Activated CD4-positive, alpha-beta T cell treated with anti-CD3 and anti-CD28 coated beads, Interleukin-2, amount 10 ng/mL, durations not matched to agents 24 days and 14 days (primary cell): ENCODE results near the gene GLS. TPM values are rescaled to one million over a fixed set of nuclear protein-coding genes. Genes with fewer than 3 reads are reported as not detected.

ENCODE experiments used
- DNase-seq: peaks from one replicate; pipeline ENCODE4 v3.0.0; 2022
- H3K27ac Mint-ChIP-seq: one replicate; pipeline ENCODE4 v1.8.0; 2022; ENCODE audit warnings: mild to moderate bottlenecking, mixed read lengths
- H3K27me3 Mint-ChIP-seq: one replicate; pipeline ENCODE4 v1.8.0; 2022; ENCODE audit warnings: mixed read lengths
- H3K36me3 Mint-ChIP-seq: one replicate; pipeline ENCODE4 v1.8.0; 2022; ENCODE audit warnings: low read depth, mild to moderate bottlenecking, mixed read lengths
- H3K4me1 Mint-ChIP-seq: one replicate; pipeline ENCODE4 v1.8.0; 2021; ENCODE audit warnings: mixed read lengths
- H3K4me3 Mint-ChIP-seq: one replicate; pipeline ENCODE4 v1.8.0; 2022; ENCODE audit warnings: mild to moderate bottlenecking, moderate library complexity, mixed read lengths
- H3K9me3 Mint-ChIP-seq: one replicate; pipeline ENCODE4 v1.8.0; 2021; ENCODE audit warnings: mixed read lengths
- intact Hi-C: fragments of 100-400 bp; cut with micrococcal nuclease; formaldehyde crosslinking; loops from one replicate; pipeline ENCODE4 v1.15.1; 2023
- total RNA-seq: library from RNA; stranded (reverse); gene quantifications from 2 replicates; pipeline ENCODE4 v1.2.3, GENCODE V29; 2022

GLS gene
- total RNA-seq, 1 donor from 2014 or later = 266 TPM

- no peak for DNase-seq
- Mint-ChIP-seq H3K4me3 (no peak overlapping the region), H3K27me3 (no peaks in the 10 kb centered on the region), H3K27ac (peak overlapping the region; percentile 18), H3K9me3 (no peaks in the 10 kb centered on the region), H3K4me1 (peaks cover 23% of the 10 kb centered on the region), H3K36me3 (peaks cover 69% of the 10 kb centered on the region)
- intact Hi-C loops = loop anchor here (5.0 kb wide), 1 partner anchor 56 kb away; no protein-coding TSS in a partner anchor
These were observed 82.5 kb downstream of the GLS start for GRCh38 chr2:190963088-190963487.

GRCh38 chr2:190964170-190964795, 83.7 kb downstream of the GLS start:
- peaks cover 27% of the 10 kb centered on the region for H3K4me1 Mint-ChIP-seq
- intact Hi-C loops = loop anchor here (2.0 to 5.0 kb wide), 2 partner anchors 15 to 57 kb away; no protein-coding TSS in a partner anchor
- DNase-seq = peak; percentile 78
- H3K36me3 Mint-ChIP-seq = peaks cover 68% of the 10 kb centered on the region
- H3K27me3 Mint-ChIP-seq = no peaks in the 10 kb centered on the region
- H3K9me3 Mint-ChIP-seq = no peaks in the 10 kb centered on the region
- peak overlapping the region; percentile 52 for H3K27ac Mint-ChIP-seq
- H3K4me3 Mint-ChIP-seq = peak overlapping the region; percentile 10

DNA sequence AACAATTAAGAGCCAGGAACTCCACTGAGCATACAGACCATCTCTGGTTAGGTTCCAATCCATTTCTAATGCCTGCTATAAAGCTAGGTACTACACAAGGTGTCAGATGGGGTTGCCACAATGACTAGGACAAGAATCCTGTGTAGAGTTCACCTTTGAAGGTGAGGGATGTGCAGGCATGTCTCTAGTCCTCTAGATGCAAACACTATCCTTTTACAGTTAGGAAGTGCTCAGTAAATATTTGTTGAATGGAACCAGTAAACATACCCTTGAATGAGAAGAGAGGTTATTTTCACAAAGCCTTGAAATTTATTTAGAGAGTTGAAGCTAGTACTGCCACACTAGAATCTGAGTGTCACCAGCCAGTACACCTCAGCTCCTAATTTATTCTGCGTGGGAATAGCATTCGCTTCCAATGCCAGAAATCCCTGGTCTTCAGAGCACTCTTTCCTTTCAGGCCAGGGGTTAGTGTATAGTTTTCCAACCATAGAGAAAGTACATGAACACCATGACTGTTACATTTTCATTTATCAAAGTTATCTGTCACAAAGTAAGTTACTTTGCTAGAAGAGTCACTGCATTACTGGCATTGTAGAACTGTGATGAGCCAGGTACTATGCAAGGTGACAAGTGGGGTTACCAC, 85.1 kb downstream of the GLS start:
- H3K9me3 Mint-ChIP-seq = no peaks in the 10 kb centered on the region
- no peak overlapping the region for H3K4me3 Mint-ChIP-seq
- DNase-seq = no peak
- intact Hi-C loops = loop anchor here (2.0 to 5.0 kb wide), 2 partner anchors 13 to 37 kb away; no protein-coding TSS in a partner anchor
- peaks cover 40% of the 10 kb centered on the region for H3K4me1 Mint-ChIP-seq
- H3K27me3 Mint-ChIP-seq = no peaks in the 10 kb centered on the region
- peaks cover 76% of the 10 kb centered on the region for H3K36me3 Mint-ChIP-seq
- peak overlapping the region; percentile 11 for H3K27ac Mint-ChIP-seq

GRCh38 chr2:190968522-190968921, 87.9 kb downstream of the GLS start:
- H3K27ac Mint-ChIP-seq = peak overlapping the region; percentile 12
- H3K4me3 Mint-ChIP-seq = no peak overlapping the region
- DNase-seq = no peak
- no peaks in the 10 kb centered on the region for H3K9me3 Mint-ChIP-seq
- H3K4me1 Mint-ChIP-seq = peaks cover 43% of the 10 kb centered on the region
- peaks cover 76% of the 10 kb centered on the region for H3K36me3 Mint-ChIP-seq
- H3K27me3 Mint-ChIP-seq = no peaks in the 10 kb centered on the region
- intact Hi-C loops = loop anchor here (5.0 kb wide), 1 partner anchor 34 kb away; no protein-coding TSS in a partner anchor

DNA sequence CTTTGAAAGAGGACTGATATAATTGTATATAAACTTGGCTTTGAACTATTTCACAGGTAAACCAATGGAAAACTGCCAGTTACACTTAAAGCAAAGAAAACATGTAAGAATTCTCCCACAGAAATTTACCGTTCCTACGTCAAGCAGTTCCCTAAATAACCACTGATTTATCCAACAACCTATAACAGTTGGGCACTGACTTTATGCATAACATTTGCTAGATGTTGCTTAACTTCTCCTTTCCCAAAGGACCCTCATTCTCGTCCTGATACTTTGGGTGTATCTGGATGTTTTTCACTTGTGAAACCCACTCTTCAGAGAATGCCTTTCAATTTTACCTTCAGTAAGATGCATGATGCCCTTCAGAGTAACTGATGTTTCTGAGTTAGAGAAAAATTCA, 89.5 kb downstream of the GLS start:
- Mint-ChIP-seq H3K4me3 (no peak overlapping the region), H3K36me3 (peaks cover 78% of the 10 kb centered on the region), H3K4me1 (peaks cover 40% of the 10 kb centered on the region), H3K9me3 (no peaks in the 10 kb centered on the region), H3K27ac (peak overlapping the region; percentile 83), H3K27me3 (no peaks in the 10 kb centered on the region)
- no peak for DNase-seq
- intact Hi-C loops = loop anchor here (5.0 kb wide), 1 partner anchor 38 kb away; no protein-coding TSS in a partner anchor

DNA sequence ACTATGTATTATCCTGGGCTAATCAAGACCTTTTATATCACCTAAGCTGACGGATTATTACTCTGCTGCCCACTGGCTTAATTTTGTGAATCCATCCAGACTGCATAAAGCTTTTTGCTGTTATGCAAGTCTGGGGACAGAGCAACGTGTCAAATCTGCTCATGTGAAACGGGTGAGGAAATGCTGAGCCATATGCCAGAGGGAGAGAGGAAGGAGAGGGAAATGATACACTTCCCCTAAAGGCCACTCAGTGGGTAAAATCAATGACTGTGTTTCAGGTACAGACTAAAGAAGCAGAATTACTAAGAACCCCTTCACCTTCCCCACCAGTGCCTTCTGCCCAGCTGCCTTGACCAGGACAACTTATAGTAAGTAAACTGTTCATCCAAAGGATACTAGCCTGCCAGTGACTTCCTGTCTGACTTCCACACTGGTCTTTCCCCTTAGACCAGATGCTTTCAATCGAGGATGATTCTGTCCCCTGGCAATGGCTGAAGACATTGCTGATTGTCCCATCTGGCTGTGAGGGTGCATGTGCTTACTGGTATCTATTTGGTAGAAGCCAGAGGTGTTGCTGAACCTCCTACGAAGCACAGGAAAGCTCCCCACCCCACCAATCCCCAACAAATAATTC, 90.4 kb downstream of the GLS start:
- Mint-ChIP-seq H3K36me3 (peaks cover 83% of the 10 kb centered on the region), H3K4me1 (peaks cover 37% of the 10 kb centered on the region), H3K9me3 (no peaks in the 10 kb centered on the region), H3K27ac (peak overlapping the region; percentile 83), H3K4me3 (no peak overlapping the region), H3K27me3 (no peaks in the 10 kb centered on the region)
- intact Hi-C loops = loop anchor here (5.0 kb wide), 1 partner anchor 39 kb away; no protein-coding TSS in a partner anchor
- DNase-seq = no peak

GRCh38 chr2:190972213-190972612, 91.6 kb downstream of the GLS start:
- intact Hi-C loops = loop anchor here (5.0 kb wide), 1 partner anchor 40 kb away; no protein-coding TSS in a partner anchor
- no peak overlapping the region for H3K27ac Mint-ChIP-seq
- peaks cover 43% of the 10 kb centered on the region for H3K4me1 Mint-ChIP-seq
- H3K27me3 Mint-ChIP-seq = no peaks in the 10 kb centered on the region
- no peak overlapping the region for H3K4me3 Mint-ChIP-seq
- H3K9me3 Mint-ChIP-seq = no peaks in the 10 kb centered on the region
- H3K36me3 Mint-ChIP-seq = peaks cover 85% of the 10 kb centered on the region
- DNase-seq = no peak

GRCh38 chr2:190972846-190973245, 92.2 kb downstream of the GLS start:
- Mint-ChIP-seq H3K27ac (no peak overlapping the region), H3K4me1 (peaks cover 44% of the 10 kb centered on the region), H3K9me3 (no peaks in the 10 kb centered on the region), H3K4me3 (no peak overlapping the region), H3K36me3 (peaks cover 86% of the 10 kb centered on the region), H3K27me3 (no peaks in the 10 kb centered on the region)
- no peak for DNase-seq
- intact Hi-C loops = loop anchor here (5.0 kb wide), 1 partner anchor 41 kb away; no protein-coding TSS in a partner anchor

DNA sequence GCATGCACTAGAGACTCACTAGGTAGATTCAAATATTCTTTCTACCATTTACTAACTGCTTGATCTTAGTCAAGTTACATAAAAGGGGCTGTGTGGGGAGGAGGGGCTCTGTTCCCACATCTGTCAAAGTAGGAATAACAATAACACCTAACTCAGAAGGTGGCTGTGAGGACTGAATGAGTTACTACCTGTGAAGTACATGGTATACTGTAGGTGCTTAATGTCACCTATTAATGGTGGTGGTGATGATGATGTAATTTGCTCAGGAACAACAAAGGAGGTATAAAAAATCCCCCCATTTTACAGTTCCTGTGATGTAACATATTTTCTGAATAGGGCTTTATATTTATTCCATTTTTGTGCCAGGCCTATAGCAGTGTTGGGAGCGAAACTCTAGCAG, 92.6 kb downstream of the GLS start:
- H3K27ac Mint-ChIP-seq = no peak overlapping the region
- no peaks in the 10 kb centered on the region for H3K27me3 Mint-ChIP-seq
- no peak for DNase-seq
- H3K36me3 Mint-ChIP-seq = peaks cover 86% of the 10 kb centered on the region
- no peak overlapping the region for H3K4me3 Mint-ChIP-seq
- intact Hi-C loops = loop anchor here (5.0 kb wide), 1 partner anchor 41 kb away; no protein-coding TSS in a partner anchor
- no peaks in the 10 kb centered on the region for H3K9me3 Mint-ChIP-seq
- peaks cover 41% of the 10 kb centered on the region for H3K4me1 Mint-ChIP-seq

GRCh38 chr2:190973726-190974628, 93.4 kb downstream of the GLS start:
- H3K4me1 Mint-ChIP-seq = peaks cover 45% of the 10 kb centered on the region
- intact Hi-C loops = loop anchor here (5.0 kb wide), 1 partner anchor 42 kb away; no protein-coding TSS in a partner anchor
- H3K27me3 Mint-ChIP-seq = no peaks in the 10 kb centered on the region
- no peak for DNase-seq
- peaks cover 89% of the 10 kb centered on the region for H3K36me3 Mint-ChIP-seq
- no peak overlapping the region for H3K4me3 Mint-ChIP-seq
- no peaks in the 10 kb centered on the region for H3K9me3 Mint-ChIP-seq
- peak overlapping the region; percentile 73 for H3K27ac Mint-ChIP-seq

DNA sequence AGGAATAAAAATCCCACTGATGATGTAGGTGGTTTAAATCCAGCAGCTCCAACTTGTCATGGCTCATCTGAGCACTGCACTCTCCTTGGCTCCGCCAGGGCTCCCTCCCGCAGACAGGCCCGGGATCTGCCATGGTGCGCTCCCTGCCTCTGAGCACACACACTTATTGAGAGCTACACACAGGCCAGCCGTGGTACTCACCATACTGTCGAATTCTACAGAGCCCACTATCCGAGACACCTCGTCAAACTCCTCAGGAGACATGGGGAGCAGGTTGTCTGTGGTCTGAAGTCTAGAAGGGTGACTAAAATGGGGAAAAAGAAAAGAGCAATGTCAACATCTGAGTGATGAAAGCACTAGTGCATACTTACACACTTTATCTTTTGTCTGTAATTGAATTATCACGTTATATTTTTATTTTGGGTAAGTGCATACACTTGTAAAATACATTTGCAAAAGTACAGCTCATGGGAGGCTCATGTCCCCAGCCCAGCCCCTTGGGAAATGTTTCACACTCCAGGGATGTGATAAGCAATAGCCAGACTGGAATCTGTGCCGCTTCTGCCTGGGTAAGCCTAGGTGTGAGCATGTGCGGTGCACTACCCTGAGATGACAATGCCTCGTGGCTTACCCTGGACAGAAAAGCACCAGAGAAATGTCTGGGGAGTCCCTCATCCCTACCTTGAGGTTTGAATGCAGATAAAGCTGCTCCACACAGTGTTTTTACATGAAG, 94.2 kb downstream of the GLS start:
- Mint-ChIP-seq H3K36me3 (peaks cover 89% of the 10 kb centered on the region), H3K4me3 (no peak overlapping the region), H3K9me3 (no peaks in the 10 kb centered on the region), H3K27ac (peak overlapping the region; percentile 73), H3K4me1 (peaks cover 42% of the 10 kb centered on the region), H3K27me3 (no peaks in the 10 kb centered on the region)
- intact Hi-C loops = loop anchor here (5.0 kb wide), 1 partner anchor 42 kb away; no protein-coding TSS in a partner anchor
- no peak for DNase-seq

DNA sequence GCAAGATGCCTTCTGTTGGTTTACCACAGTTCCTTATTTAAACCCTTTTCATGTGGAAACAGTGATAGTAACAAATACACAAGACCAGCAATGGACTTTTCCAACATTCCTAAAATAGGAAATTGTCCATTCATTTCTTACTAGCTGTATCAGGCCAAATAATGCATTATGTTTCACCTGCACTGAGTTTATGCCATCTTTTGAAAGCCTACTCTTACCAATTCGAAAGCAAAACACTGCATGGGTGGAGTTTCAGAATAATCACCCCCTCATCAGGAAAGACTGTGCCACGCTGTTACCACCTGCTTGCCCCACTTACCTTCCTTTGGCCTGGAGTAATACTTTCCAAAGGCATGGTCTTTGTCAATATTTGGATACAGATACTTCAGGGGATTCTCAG, 95.9 kb downstream of the GLS start:
- no peak for DNase-seq
- H3K4me1 Mint-ChIP-seq = peaks cover 44% of the 10 kb centered on the region
- no peaks in the 10 kb centered on the region for H3K27me3 Mint-ChIP-seq
- intact Hi-C loops = no loop called here
- H3K9me3 Mint-ChIP-seq = no peaks in the 10 kb centered on the region
- H3K4me3 Mint-ChIP-seq = no peak overlapping the region
- H3K27ac Mint-ChIP-seq = peak overlapping the region; percentile 82
- peaks cover 89% of the 10 kb centered on the region for H3K36me3 Mint-ChIP-seq
